HepG2 (cell line): Measurements from ENCODE around the gene MYPN. TPM values are rescaled to one million over a fixed set of nuclear protein-coding genes. Genes with fewer than 3 reads are reported as not detected.

ENCODE experiments used
- ATAC-seq: fragments of 200-7000 bp; cut with Tn5 transposase; 3 replicates; pipeline ENCODE4 v1.9.1; 2020; ENCODE audit warnings: mild to moderate bottlenecking, moderate library complexity
- BruUV-seq: library from RNA; stranded (reverse); fragments of 400-500 nt; replicated peaks from 2 replicates; lab custom pipeline; 2021; lab: Mats Ljungman, UMichigan
- CTCF ChIA-PET: fragments of 300-600 bp; formaldehyde crosslinking; extraction: SDS; loops from one replicate; lab custom pipeline; 2021; ENCODE audit warnings: low total read pairs, inconsistent platforms, low intra/inter-chr PET ratio; lab: Yijun Ruan, JAX
- POLR2A ChIA-PET: fragments of 350-600 bp; sonication (Branson Sonifier 250); formaldehyde crosslinking; loops from one replicate; lab custom pipeline; 2020; ENCODE audit warnings: antibody characterized with exemption, inconsistent platforms; lab: Yijun Ruan, JAX
- DNase-seq: peaks from one replicate; pipeline ENCODE4 v3.0.0-alpha.2; 2015; ENCODE audit warnings: low spot score
- FAIRE-seq: peaks from 3 replicates; lab custom pipeline; 2011; peaks lifted over from hg19 to GRCh38; lab: Jason Lieb, UNC
- H2AFZ ChIP-seq: one replicate; pipeline ENCODE4 v1.6.1; 2011; ENCODE audit warnings: low read length, inconsistent platforms
- H3K27ac ChIP-seq: fragments of 300-600 bp; 3 replicates; pipeline ENCODE4 v1.8.0; 2011; ENCODE audit warnings: mixed run types, mild to moderate bottlenecking, mixed read lengths, low read length, inconsistent platforms; ENCODE audit not compliant: insufficient read depth; ENCODE audit errors: extremely low read length
- H3K27me3 ChIP-seq, 2 experiments: fragments of 200-600 bp in 1 of 2; 2 replicates in 1 of 2; 3 replicates in 1 of 2; pipeline versions ENCODE4 v1.6.0 to v1.8.0; 2011; ENCODE audit warnings: low read length in 2 of 2, mild to moderate bottlenecking in 2 of 2, moderate library complexity in 2 of 2, inconsistent platforms in 1 of 2; ENCODE audit not compliant: insufficient read depth in 2 of 2, control insufficient read depth in 1 of 2
- H3K36me3 ChIP-seq, 2 experiments: fragments of 200-600 bp in 1 of 2; replicated peaks in 1 of 2; 2 replicates in 1 of 2; 3 replicates in 1 of 2; pipeline versions ENCODE4 v1.5.1 to v1.8.0; 2011; ENCODE audit warnings: low read length in 2 of 2, inconsistent platforms in 1 of 2; ENCODE audit not compliant: insufficient read depth in 2 of 2, control insufficient read depth in 1 of 2
- H3K4me1 ChIP-seq: 2 replicates; pipeline ENCODE4 v1.5.1; 2012; ENCODE audit warnings: low read length, inconsistent platforms; ENCODE audit not compliant: insufficient read depth
- H3K4me2 ChIP-seq: 2 replicates; pipeline ENCODE4 v1.6.0; 2011; ENCODE audit warnings: low read depth, low read length, inconsistent platforms
- H3K4me3 ChIP-seq, 3 experiments: fragments of 200-600 bp in 1 of 3; sonication (generic), shearing (Covaris generic) in 1 of 3; replicated peaks in 1 of 3; 2 replicates each; pipeline ENCODE4 v1.5.1; 2011 to 2016; ENCODE audit warnings: low read length in 3 of 3, inconsistent platforms in 2 of 3, low read depth in 2 of 3, mild to moderate bottlenecking in 2 of 3, control low read depth in 1 of 3, mixed read lengths in 1 of 3; ENCODE audit not compliant: insufficient read depth in 1 of 3
- H3K79me2 ChIP-seq: one replicate; pipeline ENCODE4 v1.6.1; 2011; ENCODE audit warnings: low read length, inconsistent platforms; ENCODE audit not compliant: insufficient read depth
- H3K9ac ChIP-seq: 2 replicates; pipeline ENCODE4 v1.6.0; 2011; ENCODE audit warnings: mild to moderate bottlenecking, low read depth, low read length, inconsistent platforms; ENCODE audit not compliant: insufficient read depth
- H3K9me3 ChIP-seq: 2 replicates; pipeline ENCODE4 v1.5.1; 2012; ENCODE audit warnings: mild to moderate bottlenecking, low read length
- H4K20me1 ChIP-seq: 2 replicates; pipeline ENCODE4 v1.6.0; 2011; ENCODE audit warnings: inconsistent platforms, mild to moderate bottlenecking, low read length, moderate library complexity; ENCODE audit not compliant: insufficient read depth
- ARID5B ChIP-seq: IDR thresholded peaks from 2 replicates; pipeline ENCODE4 v1.4.0; 2020; ENCODE audit warnings: mild to moderate bottlenecking, missing genetic modification reagents
- ETS1 ChIP-seq: sonication (generic); formaldehyde crosslinking; IDR thresholded peaks from 2 replicates; pipeline ENCODE4 v1.4.0; 2020; ENCODE audit warnings: missing genetic modification reagents
- FOXP1 ChIP-seq, 2 experiments: fragments of 450-650 bp in 1 of 2; IDR thresholded peaks; 2 replicates each; pipeline ENCODE4 v1.6.1; 2017 to 2018; ENCODE audit warnings: antibody characterized with exemption in 1 of 2
- GTF2F1 ChIP-seq: fragments of 150-350 bp; IDR thresholded peaks from 2 replicates; pipeline ENCODE4 v1.6.1; 2014; ENCODE audit warnings: low read length
- HOMEZ ChIP-seq: IDR thresholded peaks from 2 replicates; pipeline ENCODE4 v1.6.1; 2016; ENCODE audit warnings: low read depth
- MYC ChIP-seq: sonication (generic); formaldehyde crosslinking; IDR thresholded peaks from 2 replicates; pipeline ENCODE4 v1.9.0; 2021; ENCODE audit warnings: missing genetic modification reagents, borderline replicate concordance
- NFIB ChIP-seq: sonication (generic); formaldehyde crosslinking; IDR thresholded peaks from 2 replicates; pipeline ENCODE4 v1.9.0; 2021; ENCODE audit warnings: missing genetic modification reagents, mild to moderate bottlenecking, borderline replicate concordance
- POGK ChIP-seq: sonication (generic); formaldehyde crosslinking; conservative IDR thresholded peaks from 2 replicates; pipeline ENCODE4 v1.8.0; 2022; ENCODE audit warnings: mild to moderate bottlenecking, moderate library complexity, missing genetic modification reagents
- PRDM4 ChIP-seq: sonication (generic); formaldehyde crosslinking; IDR thresholded peaks from 2 replicates; pipeline ENCODE4 v1.9.0; 2021; ENCODE audit warnings: missing genetic modification reagents, borderline replicate concordance
- ZFP36 ChIP-seq: fragments of 150-350 bp; IDR thresholded peaks from 2 replicates; pipeline ENCODE4 v1.6.1; 2018; ENCODE audit warnings: borderline replicate concordance, low read length, low read depth; ENCODE audit not compliant: partially characterized antibody
- ZNF784 ChIP-seq: sonication (generic); formaldehyde crosslinking; IDR thresholded peaks from 2 replicates; pipeline ENCODE4 v1.5.1; 2020; ENCODE audit warnings: missing genetic modification reagents, mild to moderate bottlenecking, borderline replicate concordance
- ZNF883 ChIP-seq: sonication (generic); formaldehyde crosslinking; IDR thresholded peaks from 2 replicates; pipeline ENCODE4 v1.5.1; 2020; ENCODE audit warnings: mild to moderate bottlenecking, missing genetic modification reagents; ENCODE audit errors: not compliant biosample characterization
- WGBS: methylation state at CpG from one replicate; pipeline ENCODE4 v1.1.6; 2017; ENCODE audit warnings: low lambda C conversion rate; 5-methylcytosine and 5-hydroxymethylcytosine counted together
- in situ Hi-C: cut with HindIII; loops from 2 replicates; pipeline ENCODE4 v1.10.0; 2017; ENCODE audit warnings: low pct_unique_long_range_greater_than_20kb; ENCODE audit not compliant: extremely low pct_ligation_motif_present
- intact Hi-C: fragments of 100-400 bp; cut with micrococcal nuclease; formaldehyde crosslinking; loops from one replicate; pipeline ENCODE4 v1.10.0; 2022; ENCODE audit not compliant: unreplicated experiment
- polyA plus RNA-seq, 8 experiments: library from polyadenylated mRNA; depleted of rRNA in 3 of 8; stranded (reverse) in 7 of 8; unstranded in 1 of 8; fragments of >200 nt; fragmentation: Illumina TruSeq in 4 of 8; extraction: Trizol in 4 of 8; gene quantifications; 2 replicates each; pipeline versions ENCODE4 v1.2.1 to v1.2.3, GENCODE V29; 2011 to 2016; ENCODE audit warnings: low read depth in 4 of 8, missing spikeins in 1 of 8, mixed read lengths in 1 of 8; ENCODE audit not compliant: insufficient read depth in 1 of 8
- total RNA-seq, 5 experiments: library from RNA; depleted of rRNA; stranded (reverse); fragments of >200 nt; fragmentation: Illumina TruSeq; extraction: Trizol; gene quantifications; 2 replicates each; pipeline ENCODE4 v1.2.3, GENCODE V29; 2016; ENCODE audit warnings: low read depth in 1 of 5

Gene MYPN
- total and polyA plus RNA-seq, 2 of the 13 experiments (the other 11 are each of a cell fraction or from before 2014, with no cell fraction given), result not detected

GRCh38 chr10:68107651-68108050, 1.6 kb upstream of the MYPN start:
- BruUV-seq, result no TSS peak
- WGBS, result 35% methylated on average over 1 of the region's 1 CpG
- DNase-seq, result no peak
- H3K79me2 ChIP-seq, result no peaks in the 10 kb centered on the region
- H3K9me3 ChIP-seq, result no peaks in the 10 kb centered on the region
- ATAC-seq, result no peak
- no peaks in the 10 kb centered on the region for H4K20me1 ChIP-seq
- CTCF ChIA-PET, result no interaction called here
- no peak overlapping the region for H3K27ac ChIP-seq
- TF ChIP-seq PRDM4 (CRISPR knock-in tag), result no peak
- TF ChIP-seq NFIB (CRISPR knock-in tag), result no peak
- TF ChIP-seq ARID5B (CRISPR knock-in tag), result no peak
- no peak for TF ChIP-seq POGK (CRISPR knock-in tag)
- TF ChIP-seq ZNF784 (CRISPR knock-in tag), result no peak
- no peak for TF ChIP-seq ZNF883 (CRISPR knock-in tag)
- no peak for TF ChIP-seq GTF2F1
- no peak for TF ChIP-seq ETS1
- no peak for TF ChIP-seq MYC (CRISPR knock-in tag)
- TF ChIP-seq FOXP1 (IDR thresholded peaks at IDR 0.05), result no peak
- no peak for TF ChIP-seq FOXP1 (CRISPR knock-in tag; IDR thresholded peaks at IDR 0.05)
- TF ChIP-seq HOMEZ (CRISPR knock-in tag), result no peak
- no peak for TF ChIP-seq ZFP36
- in situ Hi-C loops (no loop called here), intact Hi-C loops (no loop called here)
- H3K36me3 ChIP-seq, result no peaks in the 10 kb centered on the region
- no peak for FAIRE-seq
- H2AFZ ChIP-seq, result no peak overlapping the region
- POLR2A ChIA-PET, result no interaction called here
- no peak overlapping the region for H3K9ac ChIP-seq
- peaks cover 0 to 3% of the 10 kb centered on the region in 2 experiments; a peak in 1 of 5 replicates for H3K27me3 ChIP-seq
- 0 out of 2 replicates have a peak, but pooled peaks cover 6% of the 10 kb centered on the region for H3K4me1 ChIP-seq
- H3K4me2 ChIP-seq, result no peak overlapping the region
- no peak overlapping the region for H3K4me3 ChIP-seq
